ENCODE results near the gene CLPTM1L.

The CLPTM1L gene

GRCh38 chr5:1293416-1294205 is 51.3 kb downstream of the CLPTM1L start (continued):
- TF ChIP-seq TSHZ1 (tag by site-specific recombination; IDR thresholded peaks at IDR 0.05; ENCODE audit: borderline replicate concordance) (no peak), ZSCAN4 (tag by site-specific recombination; IDR thresholded peaks at IDR 0.05) (no peak)

GRCh38 chr5:1292846-1293415 is 52.0 kb downstream of the CLPTM1L start:
- ChIA-PET CTCF (no interaction called here), POLR2A (no interaction called here)
- no peak overlapping the region for H3K27ac ChIP-seq (ENCODE audit: extremely low read depth, low read depth, low read length)
- H3K4me3 ChIP-seq (ENCODE audit: low read depth, low read length): no peak overlapping the region
- TF ChIP-seq TRIM28 (IDR thresholded peaks at IDR 0.05; ENCODE audit: borderline replicate concordance, low read length): no peak
- TF ChIP-seq ZNF18 (tag by site-specific recombination; IDR thresholded peaks at IDR 0.05): no peak
- TF ChIP-seq HIC1 (tag by site-specific recombination; IDR thresholded peaks at IDR 0.05): no peak
- no peak for TF ChIP-seq KLF9 (tag by site-specific recombination; IDR thresholded peaks at IDR 0.05; ENCODE audit: low read depth)
- no peak for TF ChIP-seq ZNF529 (tag by site-specific recombination; IDR thresholded peaks at IDR 0.05; ENCODE audit: insufficient replicate concordance)
- TF ChIP-seq BCL6B (tag by site-specific recombination; IDR thresholded peaks at IDR 0.05): no peak
- TF ChIP-seq ZNF2 (tag by site-specific recombination; IDR thresholded peaks at IDR 0.05): no peak
- TF ChIP-seq ZNF239 (tag by site-specific recombination; IDR thresholded peaks at IDR 0.05): no peak
- no peak for TF ChIP-seq KLF1 (tag by site-specific recombination; IDR thresholded peaks at IDR 0.05)
- TF ChIP-seq REPIN1 (tag by site-specific recombination; IDR thresholded peaks at IDR 0.05; ENCODE audit: low read depth): no peak
- no peaks in the 10 kb centered on the region for H3K36me3 ChIP-seq (ENCODE audit: control insufficient read depth in 2 of 2, insufficient read depth in 1 of 2, low read length in 2 of 2)
- H3K4me1 ChIP-seq (ENCODE audit: control insufficient read depth, insufficient read depth, low read length): peaks cover 6% of the 10 kb centered on the region; the same call in 1 of the 2 replicates
- no peaks in the 10 kb centered on the region for H3K9me3 ChIP-seq (ENCODE audit: control insufficient read depth, insufficient read depth, low read depth, low read length)

Data from HEK293 (cell line).